ENCODE data around the gene CEMIP2. TPM values are rescaled to one million over a fixed set of nuclear protein-coding genes. Genes with fewer than 3 reads are reported as not detected.

CEMIP2 gene
- total RNA-seq, 1 experiment from 2014 or later: 40.5 TPM

DNA sequence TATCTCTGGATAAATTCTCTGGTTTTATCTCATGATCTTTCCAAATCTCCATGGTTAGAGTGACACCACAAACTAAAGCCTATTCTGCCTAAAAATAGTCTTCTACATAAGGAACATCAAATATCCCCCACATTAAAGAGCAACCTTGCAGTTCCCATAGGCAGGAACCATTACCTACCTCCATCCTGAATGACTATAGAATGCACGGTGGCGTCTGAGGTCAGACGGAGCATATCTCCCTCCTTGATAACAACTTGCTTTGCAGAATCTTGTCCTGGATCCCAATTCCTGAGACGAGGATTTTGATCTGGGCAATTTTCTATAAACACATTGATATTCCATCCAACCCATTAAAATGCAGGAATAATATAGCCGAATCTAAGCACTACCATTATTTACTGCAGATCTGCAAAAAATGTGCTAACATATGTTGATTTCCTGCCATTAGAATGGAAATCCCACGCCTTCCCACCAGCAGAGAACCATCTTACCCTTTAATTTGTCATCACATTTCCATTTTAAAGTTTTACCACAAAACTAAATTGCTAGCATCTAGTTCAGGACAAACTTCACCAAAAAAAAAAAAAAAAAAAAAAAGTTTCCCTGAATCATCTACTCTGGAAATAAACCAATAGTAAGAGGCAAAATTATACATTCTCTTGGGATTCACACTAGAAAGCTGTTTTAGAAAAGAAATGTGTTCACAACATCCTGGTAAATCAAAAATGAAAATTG, 22.1 kb downstream of the CEMIP2 start (continued):
- TF ChIP-seq ZNF281 (CRISPR knock-in tag; IDR thresholded peaks at IDR 0.05) (no peak), FOXJ3 (CRISPR knock-in tag; IDR thresholded peaks at IDR 0.05; ENCODE audit: borderline replicate concordance) (no peak), ZNF138 (CRISPR knock-in tag; conservative IDR thresholded peaks at IDR 0.05) (no peak), CREB1 (CRISPR knock-in tag; IDR thresholded peaks at IDR 0.05) (no peak), RORB (CRISPR knock-in tag; IDR thresholded peaks at IDR 0.05) (no peak)
- TF ChIP-seq, protein P1, sequence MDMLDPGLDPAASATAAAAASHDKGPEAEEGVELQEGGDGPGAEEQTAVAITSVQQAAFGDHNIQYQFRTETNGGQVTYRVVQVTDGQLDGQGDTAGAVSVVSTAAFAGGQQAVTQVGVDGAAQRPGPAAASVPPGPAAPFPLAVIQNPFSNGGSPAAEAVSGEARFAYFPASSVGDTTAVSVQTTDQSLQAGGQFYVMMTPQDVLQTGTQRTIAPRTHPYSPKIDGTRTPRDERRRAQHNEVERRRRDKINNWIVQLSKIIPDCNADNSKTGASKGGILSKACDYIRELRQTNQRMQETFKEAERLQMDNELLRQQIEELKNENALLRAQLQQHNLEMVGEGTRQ (CRISPR knock-in tag; IDR thresholded peaks at IDR 0.05): no peak
- TF ChIP-seq, protein P2, sequence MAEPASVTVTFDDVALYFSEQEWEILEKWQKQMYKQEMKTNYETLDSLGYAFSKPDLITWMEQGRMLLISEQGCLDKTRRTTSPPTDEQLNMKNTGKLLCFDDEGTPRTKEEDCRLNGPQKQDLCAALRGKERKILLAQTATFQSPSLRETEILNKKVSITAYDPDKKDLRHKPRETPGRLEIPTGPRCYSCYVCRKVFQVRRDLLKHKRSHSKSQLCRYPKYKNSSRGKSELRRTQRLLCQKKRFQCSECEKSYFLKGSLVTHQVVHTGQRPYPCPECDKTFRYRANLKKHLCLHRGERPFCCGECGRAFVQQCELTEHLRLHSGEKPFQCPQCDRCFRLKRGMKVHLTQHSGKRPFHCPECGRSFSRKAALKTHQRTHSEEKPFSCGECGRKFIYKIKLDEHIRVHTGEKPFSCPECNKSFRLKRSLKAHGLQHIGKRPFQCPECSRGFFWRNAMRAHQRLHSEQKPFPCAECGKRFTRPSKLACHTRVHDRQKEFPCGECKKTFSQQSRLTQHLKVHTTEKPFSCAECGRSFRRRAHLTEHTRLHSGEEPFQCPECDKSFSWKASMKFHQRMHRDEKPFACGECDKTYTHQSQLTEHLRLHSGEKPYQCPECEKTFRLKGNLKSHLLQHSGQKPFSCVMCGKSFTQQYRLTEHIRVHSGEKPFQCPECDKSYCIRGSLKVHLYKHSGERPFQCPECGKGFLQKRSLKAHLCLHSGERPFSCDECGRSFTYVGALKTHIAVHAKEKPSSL (CRISPR knock-in tag; conservative IDR thresholded peaks at IDR 0.05): no peak
- TF ChIP-seq, protein P3, sequence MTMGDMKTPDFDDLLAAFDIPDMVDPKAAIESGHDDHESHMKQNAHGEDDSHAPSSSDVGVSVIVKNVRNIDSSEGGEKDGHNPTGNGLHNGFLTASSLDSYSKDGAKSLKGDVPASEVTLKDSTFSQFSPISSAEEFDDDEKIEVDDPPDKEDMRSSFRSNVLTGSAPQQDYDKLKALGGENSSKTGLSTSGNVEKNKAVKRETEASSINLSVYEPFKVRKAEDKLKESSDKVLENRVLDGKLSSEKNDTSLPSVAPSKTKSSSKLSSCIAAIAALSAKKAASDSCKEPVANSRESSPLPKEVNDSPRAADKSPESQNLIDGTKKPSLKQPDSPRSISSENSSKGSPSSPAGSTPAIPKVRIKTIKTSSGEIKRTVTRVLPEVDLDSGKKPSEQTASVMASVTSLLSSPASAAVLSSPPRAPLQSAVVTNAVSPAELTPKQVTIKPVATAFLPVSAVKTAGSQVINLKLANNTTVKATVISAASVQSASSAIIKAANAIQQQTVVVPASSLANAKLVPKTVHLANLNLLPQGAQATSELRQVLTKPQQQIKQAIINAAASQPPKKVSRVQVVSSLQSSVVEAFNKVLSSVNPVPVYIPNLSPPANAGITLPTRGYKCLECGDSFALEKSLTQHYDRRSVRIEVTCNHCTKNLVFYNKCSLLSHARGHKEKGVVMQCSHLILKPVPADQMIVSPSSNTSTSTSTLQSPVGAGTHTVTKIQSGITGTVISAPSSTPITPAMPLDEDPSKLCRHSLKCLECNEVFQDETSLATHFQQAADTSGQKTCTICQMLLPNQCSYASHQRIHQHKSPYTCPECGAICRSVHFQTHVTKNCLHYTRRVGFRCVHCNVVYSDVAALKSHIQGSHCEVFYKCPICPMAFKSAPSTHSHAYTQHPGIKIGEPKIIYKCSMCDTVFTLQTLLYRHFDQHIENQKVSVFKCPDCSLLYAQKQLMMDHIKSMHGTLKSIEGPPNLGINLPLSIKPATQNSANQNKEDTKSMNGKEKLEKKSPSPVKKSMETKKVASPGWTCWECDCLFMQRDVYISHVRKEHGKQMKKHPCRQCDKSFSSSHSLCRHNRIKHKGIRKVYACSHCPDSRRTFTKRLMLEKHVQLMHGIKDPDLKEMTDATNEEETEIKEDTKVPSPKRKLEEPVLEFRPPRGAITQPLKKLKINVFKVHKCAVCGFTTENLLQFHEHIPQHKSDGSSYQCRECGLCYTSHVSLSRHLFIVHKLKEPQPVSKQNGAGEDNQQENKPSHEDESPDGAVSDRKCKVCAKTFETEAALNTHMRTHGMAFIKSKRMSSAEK (CRISPR knock-in tag; IDR thresholded peaks at IDR 0.05; ENCODE audit: borderline replicate concordance): no peak

- ChIA-PET CTCF (interaction anchor here (0.6 kb wide), 1 partner anchor 257 kb away, joined by 3 read pairs; no protein-coding TSS in a partner anchor), POLR2A (interaction anchor here (0.6 kb wide), 1 partner anchor 339 kb away, joined by 3 read pairs; no protein-coding TSS in a partner anchor)
- Mint-ChIP-seq H3K36me3 (peaks cover 57% of the 10 kb centered on the region), H3K4me1 (peaks cover 51% of the 10 kb centered on the region), H3K27ac (peak overlapping the region; percentile 39; the same call in 1 of the 2 replicates), H3K4me3 (no peak overlapping the region), H3K27me3 (ENCODE audit: low read depth) (no peaks in the 10 kb centered on the region), H3K9me3 (no peaks in the 10 kb centered on the region)
- ATAC-seq (peak; percentile 46), DNase-seq (ENCODE audit: low spot score) (no peak)
- TF ChIP-seq ATF2 (CRISPR knock-in tag; IDR thresholded peaks at IDR 0.05; ENCODE audit: borderline replicate concordance, low read depth) (no peak), ZNF263 (CRISPR knock-in tag; IDR thresholded peaks at IDR 0.05; ENCODE audit: low read depth) (no peak), FOXJ3 (CRISPR knock-in tag; IDR thresholded peaks at IDR 0.05; ENCODE audit: borderline replicate concordance) (no peak), ARID4B (CRISPR knock-in tag; IDR thresholded peaks at IDR 0.05; ENCODE audit: borderline replicate concordance) (no peak), ZNF219 (CRISPR knock-in tag; IDR thresholded peaks at IDR 0.05; ENCODE audit: borderline replicate concordance) (no peak), NFE2L1 (CRISPR knock-in tag; IDR thresholded peaks at IDR 0.05) (no peak), GABPB1 (CRISPR knock-in tag; IDR thresholded peaks at IDR 0.05) (no peak), ZNF138 (CRISPR knock-in tag; conservative IDR thresholded peaks at IDR 0.05) (no peak), FOXK1 (CRISPR knock-in tag; IDR thresholded peaks at IDR 0.05) (no peak)
- TF ChIP-seq, protein P1 (CRISPR knock-in tag; IDR thresholded peaks at IDR 0.05): no peak
Measured at GRCh38 chr9:71744754-71745521, 23.4 kb downstream of the CEMIP2 start.
